ENCODE data around the gene EZR.

DNA sequence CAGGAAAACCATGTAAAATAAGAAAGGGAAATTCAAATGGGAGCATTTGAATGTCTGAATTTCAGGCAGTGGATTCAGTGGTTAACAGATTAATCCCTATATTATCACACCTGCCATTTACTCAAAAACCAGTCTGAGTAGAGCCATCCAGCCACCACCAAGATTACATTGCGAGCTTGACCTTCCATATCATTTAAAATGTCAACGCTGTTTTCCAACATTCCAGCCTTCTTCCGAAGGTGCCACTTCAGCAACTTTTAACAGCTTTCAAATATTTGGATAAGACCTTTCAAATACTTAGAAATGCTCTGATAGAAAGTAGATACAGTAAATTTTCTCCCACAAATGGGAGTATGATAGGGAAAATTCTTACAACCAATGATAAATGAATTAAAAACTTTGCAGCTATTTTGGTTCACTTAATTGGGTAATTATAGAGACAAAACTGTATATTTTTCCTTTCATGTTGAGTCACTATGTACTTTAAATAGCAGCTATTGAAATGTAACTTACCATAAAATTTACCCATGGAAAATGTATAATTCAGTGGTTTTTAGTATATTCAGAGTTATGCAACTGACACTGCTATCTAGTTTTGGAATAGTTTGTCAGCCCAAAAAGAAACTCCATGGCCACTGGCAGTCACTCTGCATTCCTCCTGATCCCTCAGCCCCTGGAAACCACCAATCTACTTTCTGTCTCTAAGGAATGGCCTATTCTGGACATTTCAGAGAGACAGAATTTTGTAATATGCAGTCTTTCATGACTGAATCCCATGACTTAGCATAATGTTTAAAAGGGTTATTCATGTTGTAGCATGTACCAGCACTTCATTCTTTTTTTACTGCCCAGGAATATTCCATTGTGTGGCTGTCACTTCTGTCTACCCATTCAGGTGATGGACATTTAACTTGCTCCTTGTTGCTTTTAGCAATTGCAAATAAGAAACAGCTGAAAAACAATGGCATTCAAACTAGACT is 21.5 kb downstream of the EZR start:
- TF ChIP-seq EZH2 (IDR thresholded peaks at IDR 0.05; ENCODE audit: borderline replicate concordance, low read length): no peak
- TF ChIP-seq, protein P1, sequence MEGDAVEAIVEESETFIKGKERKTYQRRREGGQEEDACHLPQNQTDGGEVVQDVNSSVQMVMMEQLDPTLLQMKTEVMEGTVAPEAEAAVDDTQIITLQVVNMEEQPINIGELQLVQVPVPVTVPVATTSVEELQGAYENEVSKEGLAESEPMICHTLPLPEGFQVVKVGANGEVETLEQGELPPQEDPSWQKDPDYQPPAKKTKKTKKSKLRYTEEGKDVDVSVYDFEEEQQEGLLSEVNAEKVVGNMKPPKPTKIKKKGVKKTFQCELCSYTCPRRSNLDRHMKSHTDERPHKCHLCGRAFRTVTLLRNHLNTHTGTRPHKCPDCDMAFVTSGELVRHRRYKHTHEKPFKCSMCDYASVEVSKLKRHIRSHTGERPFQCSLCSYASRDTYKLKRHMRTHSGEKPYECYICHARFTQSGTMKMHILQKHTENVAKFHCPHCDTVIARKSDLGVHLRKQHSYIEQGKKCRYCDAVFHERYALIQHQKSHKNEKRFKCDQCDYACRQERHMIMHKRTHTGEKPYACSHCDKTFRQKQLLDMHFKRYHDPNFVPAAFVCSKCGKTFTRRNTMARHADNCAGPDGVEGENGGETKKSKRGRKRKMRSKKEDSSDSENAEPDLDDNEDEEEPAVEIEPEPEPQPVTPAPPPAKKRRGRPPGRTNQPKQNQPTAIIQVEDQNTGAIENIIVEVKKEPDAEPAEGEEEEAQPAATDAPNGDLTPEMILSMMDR (IDR thresholded peaks at IDR 0.05; ENCODE audit: low read length): no peak
